Activated CD4-positive, alpha-beta T cell treated with anti-CD3 and anti-CD28 coated beads, Interleukin-2, Interleukin-4, amounts not matched to agents 100 ng/mL and 50 ng/mL, durations not matched to agents 16 hours and 8 hours (primary cell): ENCODE measurements around the gene STK4.

ENCODE experiments used
- DNase-seq: peaks from one replicate; pipeline ENCODE4 v3.0.0-alpha.2; 2020; ENCODE audit warnings: low spot score

The STK4 gene

DNA sequence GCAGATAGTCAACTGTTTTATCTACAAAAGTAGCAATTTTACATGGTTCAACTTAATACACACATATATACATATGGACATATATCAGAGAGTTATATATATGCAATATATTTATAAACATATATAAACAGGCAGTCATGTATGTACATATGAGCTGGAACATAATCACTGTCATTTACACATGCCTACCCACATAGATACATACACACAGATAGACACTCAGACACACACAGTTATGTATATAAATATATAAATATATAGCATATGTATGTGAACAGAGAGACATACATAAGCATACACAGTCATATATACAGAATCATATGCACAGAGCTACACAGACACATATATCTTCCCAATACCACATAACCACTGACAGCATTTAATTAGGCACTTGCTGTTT, 146.4 kb downstream of the STK4 start:
- DNase-seq: no peak

DNA sequence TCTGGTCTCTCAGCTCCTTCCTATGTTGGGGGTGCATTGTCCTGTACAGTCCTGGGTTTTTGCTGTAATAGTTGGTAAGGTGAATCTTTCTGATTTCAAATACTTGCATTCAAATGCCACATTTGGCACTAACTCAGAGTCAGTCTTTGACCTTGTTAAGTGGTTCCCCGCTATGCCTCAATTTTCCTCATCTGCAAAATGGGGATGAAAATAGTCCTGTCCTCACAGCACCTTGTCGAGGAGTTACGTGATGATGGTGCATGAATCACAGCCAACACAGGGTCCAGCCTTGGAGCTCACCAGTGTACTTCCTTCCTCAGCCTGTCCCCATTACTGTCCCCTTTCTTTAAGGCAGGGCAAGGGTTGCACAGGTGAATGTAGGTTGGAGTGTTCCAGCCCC, 147.6 kb downstream of the STK4 start:
- DNase-seq: no peak

DNA sequence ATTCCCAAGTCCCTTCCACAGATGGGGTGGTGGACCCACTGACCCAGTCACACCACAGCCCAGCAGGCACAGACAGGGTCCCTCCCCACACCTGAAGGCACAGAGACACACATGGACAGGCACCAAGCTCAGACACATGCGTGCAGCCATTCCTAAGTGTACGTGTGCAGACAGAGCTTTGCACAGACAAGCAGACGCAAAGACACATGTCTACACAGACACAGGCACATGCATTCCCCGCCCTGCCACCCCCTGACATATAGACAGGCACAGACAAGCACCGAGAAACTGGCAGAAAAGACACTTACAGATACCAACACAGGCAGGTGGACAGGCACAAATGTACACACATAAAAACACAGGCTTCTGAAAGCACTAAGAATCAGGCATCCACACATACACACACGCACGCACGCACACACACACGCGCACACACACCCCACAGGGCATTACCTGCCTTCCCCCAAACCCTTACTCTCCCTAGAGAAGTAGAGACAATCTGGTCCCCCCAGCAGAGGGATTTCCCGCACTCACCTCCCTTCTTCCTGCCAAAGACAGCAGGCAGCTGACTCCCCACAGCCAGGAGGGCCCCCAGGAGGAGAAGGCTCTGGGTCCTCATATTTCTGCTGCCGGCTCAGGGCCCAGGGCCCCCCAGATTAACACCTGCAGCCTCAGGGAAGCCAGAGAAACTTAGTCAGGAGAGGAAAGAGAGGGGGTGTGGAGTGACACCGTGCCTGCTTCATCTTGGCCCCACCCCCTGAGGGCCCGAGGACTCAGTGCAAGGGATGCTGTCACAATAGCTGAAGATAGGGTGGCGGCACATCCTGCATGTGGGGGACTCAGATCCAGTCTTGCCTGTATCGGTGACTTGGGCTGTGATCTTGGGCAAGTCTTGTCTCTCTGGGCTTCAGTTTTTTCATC, 148.4 kb downstream of the STK4 start, which contains the start of gene WFDC5:
TSS of gene WFDC5 (minus strand) at position 710 of the 921 bp plus-strand sequence. CDS start at position 619, 91 bp downstream.
- no peak for DNase-seq

DNA sequence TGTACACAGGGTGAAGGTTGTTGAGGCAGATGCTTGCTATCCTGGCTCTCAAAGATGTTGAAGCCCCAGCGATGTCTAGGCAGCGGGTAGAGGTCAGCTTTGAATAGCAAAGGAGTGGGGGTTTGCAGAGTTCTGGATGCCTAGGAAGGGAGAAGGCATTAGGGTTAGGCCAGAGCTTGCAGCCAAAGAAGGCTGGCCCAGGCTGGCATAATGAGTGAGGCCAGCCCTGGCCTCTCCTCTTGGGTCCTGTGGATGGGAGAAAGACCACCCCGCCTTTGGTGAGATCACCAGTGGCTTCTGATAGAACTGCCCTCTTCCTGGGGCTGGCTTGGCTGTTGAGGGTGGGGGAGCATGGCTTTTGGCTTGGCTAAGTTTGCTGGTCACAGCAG, 149.1 kb downstream of the STK4 start:
- DNase-seq: no peak

DNA sequence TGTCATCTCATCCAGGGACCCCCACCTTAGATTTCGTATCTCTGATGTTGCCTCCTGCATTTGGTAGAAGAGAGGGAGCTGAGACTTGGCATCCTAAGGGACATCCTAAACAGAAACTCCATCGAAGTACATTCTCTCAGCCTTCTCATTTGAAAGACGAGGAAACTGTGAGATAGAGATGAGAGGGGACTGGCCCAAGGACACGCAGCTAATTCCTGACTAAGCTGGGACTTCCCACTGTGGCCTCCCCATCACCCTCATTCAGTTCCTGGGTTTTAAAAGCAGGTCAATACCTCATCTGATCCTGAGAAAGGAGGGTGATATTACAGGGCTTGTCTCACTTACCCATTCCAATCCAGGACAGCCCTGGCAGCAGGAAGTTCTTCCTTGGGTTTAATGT, 149.5 kb downstream of the STK4 start:
- DNase-seq: no peak

DNA sequence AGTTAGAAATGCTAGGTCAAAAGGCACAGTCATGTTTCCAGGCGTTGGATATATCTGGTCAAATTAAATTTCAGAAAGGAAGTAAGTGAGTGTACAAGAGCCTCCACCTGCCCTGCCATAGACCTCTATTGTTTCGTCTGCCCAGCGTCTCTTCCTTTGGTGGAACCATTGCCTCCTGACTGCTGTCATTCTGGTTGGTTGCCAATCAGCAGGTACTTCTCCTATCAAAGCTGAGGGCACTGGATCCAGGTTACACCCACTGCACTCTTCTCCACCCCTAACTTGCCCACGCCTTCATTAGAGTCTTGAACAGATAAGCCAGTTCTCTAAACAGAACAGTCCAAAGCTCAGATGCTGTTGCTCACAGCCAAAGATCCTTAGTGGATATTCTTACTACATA, 151.3 kb downstream of the STK4 start:
- DNase-seq: no peak

DNA sequence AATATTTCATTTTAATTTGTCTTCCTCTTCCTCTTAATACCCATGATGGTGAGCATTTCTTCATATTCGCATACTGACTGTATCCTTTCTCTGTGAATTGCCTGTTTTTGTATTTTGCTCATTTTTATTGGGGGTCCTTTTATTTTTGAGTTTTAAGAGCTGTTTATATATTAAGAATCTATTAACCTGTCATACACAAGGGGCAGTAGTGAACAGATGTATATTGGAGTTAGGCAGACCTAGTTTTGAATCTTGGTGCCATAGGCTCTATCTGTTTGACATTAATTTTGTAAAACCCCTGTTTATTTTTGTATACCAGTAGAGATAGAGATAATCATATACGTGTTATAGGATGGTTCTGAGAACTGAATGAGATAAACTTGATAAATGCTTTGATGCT, 151.7 kb downstream of the STK4 start:
- DNase-seq: no peak

DNA sequence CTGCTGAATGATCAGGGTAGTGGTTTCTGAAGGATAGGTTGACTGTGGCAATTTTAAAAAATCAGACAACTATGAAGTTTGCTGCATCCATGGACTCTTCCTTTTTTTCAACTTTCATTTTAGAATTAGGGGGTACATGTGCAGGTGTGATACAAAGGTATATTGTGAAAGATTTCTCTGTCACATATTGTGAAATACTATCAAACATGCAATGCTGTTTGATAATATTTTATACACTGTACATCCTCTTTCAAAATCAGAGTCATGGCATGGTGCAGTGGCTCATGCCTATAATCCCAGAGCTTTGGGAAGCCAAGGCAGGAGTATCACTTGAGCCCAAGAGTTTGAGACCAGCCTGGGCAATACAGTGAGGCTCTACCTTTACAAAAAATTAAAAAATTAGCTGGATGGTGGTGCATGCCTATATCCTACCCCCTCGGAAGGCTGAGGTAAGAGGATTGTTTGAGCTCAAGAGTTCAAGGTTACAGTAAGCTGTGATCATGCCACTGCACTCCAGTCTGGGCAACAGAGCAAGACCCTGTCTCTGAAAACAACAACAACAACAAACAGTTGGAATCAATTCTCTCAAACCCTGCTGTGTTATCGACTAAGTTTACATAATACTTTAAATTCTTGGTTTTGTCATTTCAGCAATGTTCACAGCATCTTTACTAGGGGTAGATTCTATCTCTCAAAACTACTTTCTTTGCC, 153.4 kb downstream of the STK4 start:
- no peak for DNase-seq

DNA sequence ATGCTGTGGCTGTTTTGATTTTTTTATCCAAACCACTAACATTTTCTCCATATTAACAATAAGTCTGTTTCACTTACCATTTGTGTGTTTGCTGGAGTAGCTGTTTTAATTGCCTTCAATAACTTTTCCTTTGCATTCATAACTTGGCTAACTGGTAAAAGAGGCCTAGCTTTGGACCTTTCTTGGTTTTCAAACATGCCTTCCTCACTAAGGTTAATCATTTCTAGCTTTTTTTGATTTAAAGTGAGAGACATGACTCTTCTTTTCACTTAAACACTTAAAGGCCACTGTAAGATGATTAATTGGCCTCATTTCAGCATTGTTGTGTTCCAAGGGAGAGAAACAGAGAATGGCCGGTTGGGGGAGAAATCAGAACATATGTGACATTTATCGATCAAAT, 155.1 kb downstream of the STK4 start:
- DNase-seq: no peak

DNA sequence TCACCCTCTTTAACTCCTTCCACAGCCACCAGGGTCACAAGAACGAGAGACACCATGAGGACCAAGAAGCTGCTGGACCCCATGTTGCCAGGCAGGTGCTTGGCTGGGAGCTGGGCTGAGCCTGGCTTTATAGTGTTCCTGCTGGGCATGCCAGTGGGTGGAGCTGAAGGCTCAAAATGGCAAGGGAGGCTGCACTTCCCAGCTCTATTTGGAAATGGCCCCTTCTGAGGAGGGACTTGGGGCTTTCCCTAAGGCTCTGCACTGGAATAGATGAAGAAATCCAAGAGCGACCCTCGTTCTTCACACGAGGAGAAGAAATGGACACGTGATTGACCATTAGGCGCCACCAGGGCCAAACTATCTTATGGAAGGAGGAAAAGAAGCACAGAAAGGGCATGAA, 158.1 kb downstream of the STK4 start, which contains the start of gene WFDC12:
TSS of gene WFDC12 (minus strand) at position 101 of the 400 bp plus-strand sequence. CDS start at position 83, 18 bp downstream.
- no peak for DNase-seq

DNA sequence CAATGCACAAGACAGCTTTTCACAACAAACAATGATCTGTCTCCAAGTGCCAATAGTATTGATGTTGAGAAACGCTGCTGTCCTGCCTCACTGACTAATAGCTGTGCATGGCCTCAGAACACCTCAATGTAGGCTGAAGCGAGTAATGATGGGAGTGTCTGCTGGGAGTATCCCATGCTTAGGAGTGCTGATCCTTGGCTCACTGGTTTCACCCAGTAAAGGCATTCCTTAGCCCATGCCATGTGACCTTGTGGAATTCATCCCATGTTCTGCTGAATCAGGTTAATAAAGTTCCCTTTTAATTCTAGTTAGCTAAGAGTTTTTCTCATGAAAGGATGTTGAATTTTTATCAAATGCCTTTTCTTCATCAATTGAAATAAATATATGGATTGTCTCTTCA, 161.8 kb downstream of the STK4 start:
- no peak for DNase-seq
